ENCODE measurements around the gene LMF1.
A peak's percentile ranks its signal among the peaks of the same experiment; 100 is the strongest.

The LMF1 gene

DNA sequence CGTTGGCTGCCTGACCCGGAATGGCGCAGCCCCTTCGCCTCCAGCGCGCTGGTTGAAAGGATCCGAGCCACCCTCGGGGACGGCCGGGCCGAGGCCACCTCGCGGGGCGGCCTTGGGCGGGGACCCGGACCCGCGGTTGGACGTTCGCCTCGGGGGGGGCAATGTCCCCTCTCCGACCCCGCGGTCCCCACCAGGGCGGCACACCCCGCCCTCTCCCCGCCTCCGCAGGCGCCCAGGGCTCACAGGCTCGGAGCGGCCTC is 9.7 kb upstream of the LMF1 start:
- no peaks in the 10 kb centered on the region for H3F3A ChIP-seq (ENCODE audit: control insufficient read depth, insufficient read depth)
- H3K4me2 ChIP-seq (ENCODE audit: low read length): peak overlapping the region; percentile 64
- H4K20me1 ChIP-seq (ENCODE audit: control insufficient read depth, insufficient read depth, low read depth, low read length): no peaks in the 10 kb centered on the region
- H3K27ac ChIP-seq (ENCODE audit: low read depth, low read length): peak overlapping the region; percentile 51
- peaks cover under 1% of the 10 kb centered on the region; the same call in 1 of the 2 replicates for H3K9me3 ChIP-seq (ENCODE audit: control insufficient read depth, insufficient read depth, low read length)
- no peaks in the 10 kb centered on the region for H3K36me3 ChIP-seq (ENCODE audit: control insufficient read depth, low read length)
- TF ChIP-seq CTCF (IDR thresholded peaks at IDR 0.05; ENCODE audit: low read depth, low read length, poor library complexity, severe bottlenecking): no peak
- no peak for TF ChIP-seq EZH2phosphoT487 (IDR thresholded peaks at IDR 0.05; ENCODE audit: borderline replicate concordance, low read length)
- peak overlapping the region; percentile 68 for H3K4me3 ChIP-seq (ENCODE audit: low read length)
- no peaks in the 10 kb centered on the region for H3K9me2 ChIP-seq (replicated peaks; ENCODE audit: control insufficient read depth, low read length)
- H3K79me2 ChIP-seq (ENCODE audit: control insufficient read depth, low read length): no peaks in the 10 kb centered on the region
- no peaks in the 10 kb centered on the region for H3K27me3 ChIP-seq (ENCODE audit: control insufficient read depth, low read length)
- peaks cover 34% of the 10 kb centered on the region for H3K4me1 ChIP-seq (ENCODE audit: control insufficient read depth, low read length)

DNA sequence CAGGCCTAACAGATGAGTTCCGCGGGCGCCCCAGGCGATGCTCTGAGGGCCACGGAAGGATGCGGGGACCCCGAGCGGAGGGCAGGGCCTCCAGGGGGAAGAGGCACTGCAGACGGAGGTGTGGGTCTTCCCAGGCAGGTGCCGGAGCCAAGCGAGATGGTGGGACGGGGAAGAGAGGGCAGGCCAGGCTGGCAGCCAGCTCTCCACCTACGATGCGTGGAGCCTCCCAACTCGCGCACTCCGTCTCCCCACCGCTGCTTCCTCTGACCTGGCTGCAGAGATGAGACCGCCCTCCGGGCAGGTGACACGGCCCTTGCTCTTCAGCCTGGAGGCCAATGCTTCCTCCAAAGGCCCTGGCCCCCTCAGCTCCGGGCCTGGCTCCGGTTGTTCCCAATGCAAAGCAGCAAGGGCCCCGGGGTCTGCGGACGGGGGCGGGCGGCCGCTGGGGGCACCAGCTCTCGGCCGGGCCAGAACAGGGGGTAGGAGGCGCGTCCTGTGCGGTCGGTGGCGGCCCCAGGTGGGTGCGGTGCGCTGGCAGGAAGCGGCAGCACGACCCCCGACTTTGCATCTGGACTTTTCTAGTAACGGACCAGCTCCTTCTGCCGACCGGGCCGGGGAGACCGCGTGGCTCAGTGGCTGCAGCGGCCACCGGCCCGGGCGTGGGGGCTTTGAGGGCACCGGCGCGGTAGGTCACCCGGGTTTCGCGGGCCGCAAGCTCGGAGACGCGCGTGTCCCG is 9.2 kb upstream of the LMF1 start:
- TF ChIP-seq EZH2phosphoT487 (IDR thresholded peaks at IDR 0.05; ENCODE audit: borderline replicate concordance, low read length) (no peak), CTCF (IDR thresholded peaks at IDR 0.05; ENCODE audit: low read depth, low read length, poor library complexity, severe bottlenecking) (peak; percentile 25)
- peaks cover 6% of the 10 kb centered on the region; the same call in 1 of the 2 replicates for H3K9me3 ChIP-seq (ENCODE audit: control insufficient read depth, insufficient read depth, low read length)
- H3K27ac ChIP-seq (ENCODE audit: low read depth, low read length): peak overlapping the region; percentile 51
- H3F3A ChIP-seq (ENCODE audit: control insufficient read depth, insufficient read depth): peaks cover 3% of the 10 kb centered on the region; the same call in 1 of the 2 replicates
- peak overlapping the region; percentile 64 for H3K4me2 ChIP-seq (ENCODE audit: low read length)
- H3K79me2 ChIP-seq (ENCODE audit: control insufficient read depth, low read length): no peaks in the 10 kb centered on the region
- no peaks in the 10 kb centered on the region for H4K20me1 ChIP-seq (ENCODE audit: control insufficient read depth, insufficient read depth, low read depth, low read length)
- H3K36me3 ChIP-seq (ENCODE audit: control insufficient read depth, low read length): 0 out of 2 replicates have a peak, but pooled peaks cover 4% of the 10 kb centered on the region
- H3K4me3 ChIP-seq (ENCODE audit: low read length): peak overlapping the region; percentile 68
- peaks cover 39% of the 10 kb centered on the region for H3K4me1 ChIP-seq (ENCODE audit: control insufficient read depth, low read length)
- no peaks in the 10 kb centered on the region for H3K27me3 ChIP-seq (ENCODE audit: control insufficient read depth, low read length)
- H3K9me2 ChIP-seq (replicated peaks; ENCODE audit: control insufficient read depth, low read length): no peaks in the 10 kb centered on the region

- no peaks in the 10 kb centered on the region for H4K20me1 ChIP-seq (ENCODE audit: control insufficient read depth, insufficient read depth, low read depth, low read length)
- 0 out of 2 replicates have a peak, but pooled peaks cover 5% of the 10 kb centered on the region for H3K36me3 ChIP-seq (ENCODE audit: control insufficient read depth, low read length)
- H3K4me3 ChIP-seq (ENCODE audit: low read length): peak overlapping the region; percentile 68
- no peaks in the 10 kb centered on the region for H3K79me2 ChIP-seq (ENCODE audit: control insufficient read depth, low read length)
- H3K4me1 ChIP-seq (ENCODE audit: control insufficient read depth, low read length): peaks cover 48% of the 10 kb centered on the region
- peaks cover 6% of the 10 kb centered on the region; the same call in 1 of the 2 replicates for H3K9me3 ChIP-seq (ENCODE audit: control insufficient read depth, insufficient read depth, low read length)
- peaks cover 11% of the 10 kb centered on the region for H3F3A ChIP-seq (ENCODE audit: control insufficient read depth, insufficient read depth)
- TF ChIP-seq CTCF (IDR thresholded peaks at IDR 0.05; ENCODE audit: low read depth, low read length, poor library complexity, severe bottlenecking) (no peak), EZH2phosphoT487 (IDR thresholded peaks at IDR 0.05; ENCODE audit: borderline replicate concordance, low read length) (no peak)
- H3K9me2 ChIP-seq (replicated peaks; ENCODE audit: control insufficient read depth, low read length): no peaks in the 10 kb centered on the region
- peak overlapping the region; percentile 64 for H3K4me2 ChIP-seq (ENCODE audit: low read length)
- no peaks in the 10 kb centered on the region for H3K27me3 ChIP-seq (ENCODE audit: control insufficient read depth, low read length)
- no peak overlapping the region; the same call in 1 of the 2 replicates for H3K27ac ChIP-seq (ENCODE audit: low read depth, low read length)
Observed at GRCh38 chr16:979147-979546, 8.4 kb upstream of the LMF1 start.

Data from DOHH2 (cell line).